GM12875 (cell line): ENCODE measurements around the gene MYO6.

Experiments used
- H3K4me3 ChIP-seq: one replicate; pipeline ENCODE4 v1.5.1; 2011; ENCODE audit warnings: low read depth, low read length, control low read depth
- CTCF ChIP-seq: IDR thresholded peaks from 2 replicates; pipeline ENCODE4 v1.5.1; 2011; ENCODE audit warnings: low read depth, mild to moderate bottlenecking, control low read depth, inconsistent platforms, low read length, moderate library complexity, borderline replicate concordance; ENCODE audit not compliant: insufficient read depth

Gene MYO6

GRCh38 chr6:75818098-75818855 is 69.2 kb downstream of the MYO6 start:
- no peak for TF ChIP-seq CTCF
- H3K4me3 ChIP-seq, result no peak overlapping the region

GRCh38 chr6:75819776-75820487 is 70.9 kb downstream of the MYO6 start:
- no peak overlapping the region for H3K4me3 ChIP-seq
- no peak for TF ChIP-seq CTCF

GRCh38 chr6:75824160-75824559 is 75.1 kb downstream of the MYO6 start:
- no peak overlapping the region for H3K4me3 ChIP-seq
- no peak for TF ChIP-seq CTCF

- TF ChIP-seq CTCF, result no peak
- no peak overlapping the region for H3K4me3 ChIP-seq
Measured at GRCh38 chr6:75827163-75827562, 78.1 kb downstream of the MYO6 start.

- no peak for TF ChIP-seq CTCF
- H3K4me3 ChIP-seq, result no peak overlapping the region
Measured at GRCh38 chr6:75830959-75831885, 82.2 kb downstream of the MYO6 start.

- no peak for TF ChIP-seq CTCF
- no peak overlapping the region for H3K4me3 ChIP-seq
Measured at GRCh38 chr6:75834447-75834846, 85.4 kb downstream of the MYO6 start.
